Mesenchymal stem cell (in vitro differentiated cells and primary cell): Measurements from ENCODE around the gene CYFIP1.

Source experiments
- DNase-seq: peaks from one replicate; pipeline ENCODE4 v3.0.0-alpha.2; 2013
- H2AFZ ChIP-seq: one replicate; pipeline ENCODE4 v1.6.1; 2013; ENCODE audit warnings: low read depth, mild to moderate bottlenecking, control low read depth, inconsistent platforms, low read length, moderate library complexity
- H2AK5ac ChIP-seq: 2 replicates; pipeline ENCODE4 v1.6.1; 2013; ENCODE audit warnings: low read length, moderate library complexity, mild to moderate bottlenecking, inconsistent platforms; ENCODE audit not compliant: severe bottlenecking
- H2BK120ac ChIP-seq: one replicate; pipeline ENCODE4 v1.6.1; 2013; ENCODE audit warnings: low read depth, mild to moderate bottlenecking, inconsistent platforms, low read length, moderate library complexity
- H2BK12ac ChIP-seq, 2 experiments: one replicate each; pipeline ENCODE4 v1.6.1; 2013; ENCODE audit warnings: inconsistent platforms in 2 of 2, low read length in 2 of 2, mild to moderate bottlenecking in 2 of 2, moderate library complexity in 2 of 2, control low read depth in 1 of 2
- H2BK15ac ChIP-seq: one replicate; pipeline ENCODE4 v1.6.1; 2013; ENCODE audit warnings: mild to moderate bottlenecking, low read depth, inconsistent platforms; ENCODE audit not compliant: poor library complexity, severe bottlenecking
- H2BK5ac ChIP-seq: 2 replicates; pipeline ENCODE4 v1.6.1; 2013; ENCODE audit warnings: low read depth, mild to moderate bottlenecking, low read length, control low read depth, inconsistent platforms; ENCODE audit not compliant: poor library complexity, severe bottlenecking
- H3K14ac ChIP-seq, 2 experiments: one replicate each; pipeline ENCODE4 v1.6.1; 2013; ENCODE audit warnings: inconsistent platforms in 2 of 2, low read length in 2 of 2, control low read depth in 1 of 2, mild to moderate bottlenecking in 1 of 2, moderate library complexity in 1 of 2
- H3K18ac ChIP-seq, 2 experiments: one replicate each; pipeline ENCODE4 v1.6.1; 2013; ENCODE audit warnings: inconsistent platforms in 2 of 2, low read length in 2 of 2, control low read depth in 1 of 2, low read depth in 1 of 2, mild to moderate bottlenecking in 1 of 2
- H3K23ac ChIP-seq, 2 experiments: one replicate each; pipeline ENCODE4 v1.6.1; 2013; ENCODE audit warnings: inconsistent platforms in 2 of 2, low read length in 2 of 2, mild to moderate bottlenecking in 2 of 2, moderate library complexity in 2 of 2, control low read depth in 1 of 2
- H3K27ac ChIP-seq: 2 replicates; pipeline ENCODE4 v1.5.1; 2013; ENCODE audit warnings: mild to moderate bottlenecking, moderate library complexity, low read length, control low read depth, inconsistent platforms; ENCODE audit not compliant: poor library complexity, severe bottlenecking
- H3K27me3 ChIP-seq, 2 experiments: 2 replicates each; pipeline versions ENCODE4 v1.6.1 to v1.7.0; 2013; ENCODE audit warnings: low read length in 2 of 2, mild to moderate bottlenecking in 2 of 2, moderate library complexity in 2 of 2, control low read depth in 1 of 2, inconsistent platforms in 1 of 2; ENCODE audit not compliant: control insufficient read depth in 1 of 2, insufficient read depth in 1 of 2
- H3K36me3 ChIP-seq, 2 experiments: 2 replicates each; pipeline versions ENCODE4 v1.6.1 to v1.7.0; 2013; ENCODE audit warnings: low read length in 2 of 2, control low read depth in 1 of 2, inconsistent platforms in 1 of 2, low read depth in 1 of 2, mild to moderate bottlenecking in 1 of 2; ENCODE audit not compliant: insufficient read depth in 2 of 2, control insufficient read depth in 1 of 2
- H3K4ac ChIP-seq, 2 experiments: one replicate each; pipeline ENCODE4 v1.6.1; 2013; ENCODE audit warnings: inconsistent platforms in 2 of 2, low read length in 2 of 2, mild to moderate bottlenecking in 2 of 2, moderate library complexity in 2 of 2, control low read depth in 1 of 2, low read depth in 1 of 2
- H3K4me1 ChIP-seq: 2 replicates; pipeline ENCODE4 v1.6.1; 2013; ENCODE audit warnings: low read depth, low read length, control low read depth; ENCODE audit not compliant: control insufficient read depth, insufficient read depth
- H3K4me2 ChIP-seq: 2 replicates; pipeline ENCODE4 v1.6.1; 2013; ENCODE audit warnings: low read length, mild to moderate bottlenecking, inconsistent platforms; ENCODE audit not compliant: poor library complexity, severe bottlenecking
- H3K4me3 ChIP-seq, 2 experiments: 2 replicates each; pipeline versions ENCODE4 v1.5.1 to v1.7.0; 2013; ENCODE audit warnings: low read length in 2 of 2, mild to moderate bottlenecking in 2 of 2, control low read depth in 1 of 2, low read depth in 1 of 2; ENCODE audit not compliant: insufficient read depth in 1 of 2
- H3K79me1 ChIP-seq: replicated peaks from 2 replicates; pipeline ENCODE4 v1.6.1; 2013; ENCODE audit warnings: mild to moderate bottlenecking, control low read depth, low read length, inconsistent platforms; ENCODE audit not compliant: poor library complexity, severe bottlenecking
- H3K9ac ChIP-seq: 2 replicates; pipeline ENCODE4 v1.7.0; 2013; ENCODE audit warnings: mild to moderate bottlenecking, low read length, moderate library complexity
- H3K9me3 ChIP-seq: 2 replicates; pipeline ENCODE4 v1.7.0; 2013; ENCODE audit warnings: mild to moderate bottlenecking, low read length; ENCODE audit not compliant: control insufficient read depth
- H4K8ac ChIP-seq: one replicate; pipeline ENCODE4 v1.6.1; 2013; ENCODE audit warnings: inconsistent platforms, mild to moderate bottlenecking, low read length, moderate library complexity
- H4K91ac ChIP-seq: one replicate; pipeline ENCODE4 v1.6.1; 2013; ENCODE audit warnings: mild to moderate bottlenecking, low read length, inconsistent platforms
- WGBS: methylation state at CpG from one replicate; pipeline ENCODE4 v1.1.7; 2013; ENCODE audit warnings: mixed read lengths; 5-methylcytosine and 5-hydroxymethylcytosine counted together

Gene CYFIP1

DNA sequence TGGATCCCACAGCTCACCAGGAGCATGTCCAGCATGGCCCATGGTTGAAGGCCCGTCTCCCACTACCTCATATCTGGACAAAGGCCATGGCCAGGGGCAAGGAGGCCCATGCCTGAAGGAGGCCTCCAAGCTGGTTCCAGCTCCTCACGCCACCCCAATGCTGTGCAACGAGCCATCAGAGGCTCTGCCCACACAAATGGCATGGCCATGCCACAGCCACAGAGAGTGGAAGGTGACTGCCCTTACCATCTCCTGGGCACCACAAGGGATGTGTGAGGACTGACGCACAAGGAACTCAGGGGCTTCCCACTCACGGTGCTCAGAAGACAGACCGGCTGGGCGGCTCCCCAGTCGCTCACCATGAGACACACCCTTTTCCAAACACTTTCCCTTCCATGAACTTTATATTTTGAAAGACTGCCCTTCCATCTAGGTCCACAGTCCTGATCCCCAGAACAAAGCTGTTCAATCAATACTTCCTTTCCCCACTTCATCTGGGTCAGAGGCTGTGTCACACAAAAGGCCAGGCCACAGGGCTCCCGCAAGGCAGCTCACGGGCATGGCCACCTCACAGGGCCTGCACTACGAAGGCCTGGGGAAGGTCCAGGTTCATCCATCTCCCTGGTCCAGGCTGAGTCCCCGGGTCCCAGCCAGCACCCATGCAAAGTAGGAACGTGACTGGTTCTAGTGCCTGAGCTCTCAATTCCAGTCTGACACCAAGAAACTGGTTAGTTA, 66.4 kb downstream of the CYFIP1 start:
- no peak overlapping the region for H3K23ac ChIP-seq
- H3K14ac ChIP-seq, result no peak overlapping the region
- H3K4me1 ChIP-seq, result peaks cover 5% of the 10 kb centered on the region
- no peak overlapping the region for H2AFZ ChIP-seq
- peak overlapping the region; percentile 65 for H4K8ac ChIP-seq
- no peak overlapping the region for H3K9ac ChIP-seq
- H2BK12ac ChIP-seq, result peak overlapping the region in 1 of 2 experiments; percentile 29
- WGBS, result 99% methylated on average over 13 of the region's 13 CpGs
- no peak overlapping the region for H3K18ac ChIP-seq
- H3K27me3 ChIP-seq, result no peaks in the 10 kb centered on the region
- no peak overlapping the region for H2BK15ac ChIP-seq
- DNase-seq, result no peak
- H2BK5ac ChIP-seq, result no peak overlapping the region
- H3K36me3 ChIP-seq, result peaks cover 82 to 94% of the 10 kb centered on the region in 2 experiments
- no peak overlapping the region for H4K91ac ChIP-seq
- H3K4ac ChIP-seq, result no peak overlapping the region
- peaks cover 32% of the 10 kb centered on the region for H3K79me1 ChIP-seq
- no peak overlapping the region for H2BK120ac ChIP-seq
- no peaks in the 10 kb centered on the region for H3K9me3 ChIP-seq
- peak overlapping the region in 1 of 2 experiments; percentile 35 for H3K4me3 ChIP-seq
- no peak overlapping the region for H3K4me2 ChIP-seq
- H2AK5ac ChIP-seq, result no peak overlapping the region
- no peak overlapping the region for H3K27ac ChIP-seq

GRCh38 chr15:22912256-22912655, 67.9 kb downstream of the CYFIP1 start:
- Histone ChIP-seq H2BK15ac (no peak overlapping the region), H3K4me2 (no peak overlapping the region), H3K23ac (no peak overlapping the region), H3K9ac (no peak overlapping the region), H3K27me3 (no peaks in the 10 kb centered on the region), H2BK120ac (no peak overlapping the region), H3K4me3 (no peak overlapping the region), H3K79me1 (peaks cover 32% of the 10 kb centered on the region), H3K9me3 (no peaks in the 10 kb centered on the region), H3K36me3 (peaks cover 80 to 94% of the 10 kb centered on the region in 2 experiments), H2AK5ac (no peak overlapping the region), H3K18ac (no peak overlapping the region), H2BK12ac (no peak overlapping the region), H2BK5ac (no peak overlapping the region), H4K8ac (no peak overlapping the region), H3K27ac (no peak overlapping the region), H3K4me1 (peaks cover 3% of the 10 kb centered on the region), H3K14ac (no peak overlapping the region), H3K4ac (no peak overlapping the region), H2AFZ (no peak overlapping the region), H4K91ac (no peak overlapping the region)
- DNase-seq, result no peak
- WGBS, result 96% methylated on average over 11 of the region's 12 CpGs

GRCh38 chr15:22911306-22911705, 68.9 kb downstream of the CYFIP1 start:
- Histone ChIP-seq H2BK120ac (no peak overlapping the region), H3K79me1 (peaks cover 30% of the 10 kb centered on the region), H3K4me3 (no peak overlapping the region), H3K4me1 (peaks cover 3% of the 10 kb centered on the region), H3K23ac (no peak overlapping the region), H4K8ac (no peak overlapping the region), H3K18ac (no peak overlapping the region), H3K14ac (no peak overlapping the region), H3K9me3 (no peaks in the 10 kb centered on the region), H3K4me2 (no peak overlapping the region), H3K36me3 (peaks cover 81 to 91% of the 10 kb centered on the region in 2 experiments), H2AFZ (no peak overlapping the region), H2BK15ac (no peak overlapping the region), H2BK5ac (no peak overlapping the region), H3K27me3 (no peaks in the 10 kb centered on the region), H2AK5ac (no peak overlapping the region), H3K9ac (no peak overlapping the region), H3K27ac (no peak overlapping the region), H3K4ac (no peak overlapping the region), H4K91ac (no peak overlapping the region), H2BK12ac (no peak overlapping the region)
- no peak for DNase-seq
- WGBS, result 97% methylated on average over 7 of the region's 8 CpGs

- DNase-seq, result no peak
- Histone ChIP-seq H3K18ac (no peak overlapping the region), H4K8ac (no peak overlapping the region), H3K36me3 (peaks cover 71 to 79% of the 10 kb centered on the region in 2 experiments), H3K4me1 (peaks cover 3% of the 10 kb centered on the region), H2BK120ac (no peak overlapping the region), H3K4ac (no peak overlapping the region), H2AK5ac (no peak overlapping the region), H3K23ac (no peak overlapping the region), H2BK15ac (no peak overlapping the region), H2BK5ac (no peak overlapping the region), H3K27ac (no peak overlapping the region), H3K4me2 (no peak overlapping the region), H4K91ac (no peak overlapping the region), H2BK12ac (no peak overlapping the region), H3K4me3 (no peak overlapping the region), H3K79me1 (peaks cover 15% of the 10 kb centered on the region), H3K9me3 (no peaks in the 10 kb centered on the region), H3K14ac (no peak overlapping the region), H3K9ac (no peak overlapping the region), H3K27me3 (no peaks in the 10 kb centered on the region), H2AFZ (no peak overlapping the region)
- WGBS, result 90% methylated on average over 8 of the region's 9 CpGs
Observed at GRCh38 chr15:22908830-22909229, 71.3 kb downstream of the CYFIP1 start.
